Gastrocnemius medialis (tissue), 4 donors: Measurements from ENCODE around the gene SCNN1A. TPM values are rescaled to one million over a fixed set of nuclear protein-coding genes. Genes with fewer than 3 reads are reported as not detected.

Experiments used
- ATAC-seq, 2 donors: fragments of 150-250 bp; one replicate each; pipeline ENCODE4 v1.9.1; 2016
- DNase-seq, 2 donors: peaks; one replicate each; pipeline ENCODE4 v3.0.0-alpha.2; 2019
- H3K27ac ChIP-seq, 4 donors: fragments of 200-600 bp; sonication (generic); 1 replicate in 1 of 4; 2 replicates in 3 of 4; pipeline ENCODE4 v1.5.1; 2016 to 2018; ENCODE audit warnings: mild to moderate bottlenecking in 2 of 4, moderate library complexity in 1 of 4
- H3K27me3 ChIP-seq, 3 donors: fragments of 200-600 bp; sonication (generic) in 2 of 3; 1 replicate in 1 of 3; 2 replicates in 2 of 3; pipeline versions ENCODE4 v1.5.1 to v1.6.0; 2016 to 2019; ENCODE audit warnings: mild to moderate bottlenecking in 1 of 3, moderate library complexity in 1 of 3
- H3K36me3 ChIP-seq, 2 donors: fragments of 200-600 bp; sonication (generic) in 1 of 2; one replicate each; pipeline ENCODE4 v1.5.1; 2017 to 2018
- H3K4me1 ChIP-seq, 2 donors: fragments of 200-600 bp; sonication (generic) in 1 of 2; one replicate each; pipeline ENCODE4 v1.5.1; 2016 to 2017; ENCODE audit warnings: mild to moderate bottlenecking in 2 of 2
- H3K4me3 ChIP-seq, 4 donors: fragments of 200-600 bp; sonication (generic) in 3 of 4; 1 replicate in 1 of 4; 2 replicates in 3 of 4; pipeline ENCODE4 v1.5.1; 2016 to 2019; ENCODE audit warnings: mild to moderate bottlenecking in 2 of 4
- H3K9me3 ChIP-seq, 3 donors: fragments of 200-600 bp; sonication (generic) in 2 of 3; 1 replicate in 1 of 3; 2 replicates in 2 of 3; pipeline ENCODE4 v1.5.1; 2016 to 2019
- POLR2A ChIP-seq, 2 donors: fragments of 450-650 bp; IDR thresholded peaks; one replicate each; pipeline ENCODE4 v1.6.1; 2017; ENCODE audit warnings: antibody characterized with exemption in 2 of 2, mild to moderate bottlenecking in 2 of 2, moderate library complexity in 2 of 2
- in situ Hi-C, 4 donors: fragments of 200-750 bp; cut with MboI; loops; one replicate each; pipeline versions ENCODE4 v1.15.0 to v1.8.0; 2017; ENCODE audit warnings: low sequenced_read_pairs in 4 of 4
- intact Hi-C: fragments of 100-400 bp; cut with DNase I; formaldehyde crosslinking; loops from one replicate; pipeline ENCODE4 v1.15.1; 2023; ENCODE audit warnings: low total_unique reads
- total RNA-seq, 4 donors: library from RNA; depleted of rRNA; stranded (reverse); fragments of >200 nt; gene quantifications; one replicate each; pipeline versions ENCODE4 v1.1.0 to v1.2.3, GENCODE V29; 2016
- TF ChIP-seq, protein P1 (sequence below), 5 experiments: fragments of 450-650 bp in 3 of 5; fragments of 200-600 bp in 2 of 5; sonication (generic) in 2 of 5; IDR thresholded peaks in 4 of 5; conservative IDR thresholded peaks in 1 of 5; 1 replicate in 4 of 5; 2 replicates in 1 of 5; pipeline ENCODE4 v1.5.1; 2016 to 2019; ENCODE audit warnings: antibody characterized with exemption in 5 of 5, mild to moderate bottlenecking in 3 of 5, moderate library complexity in 3 of 5

SCNN1A gene
- total RNA-seq, 4 donors from 2014 or later, result 0.20 to 2.0 (median 0.38) TPM; not detected in 1

DNA sequence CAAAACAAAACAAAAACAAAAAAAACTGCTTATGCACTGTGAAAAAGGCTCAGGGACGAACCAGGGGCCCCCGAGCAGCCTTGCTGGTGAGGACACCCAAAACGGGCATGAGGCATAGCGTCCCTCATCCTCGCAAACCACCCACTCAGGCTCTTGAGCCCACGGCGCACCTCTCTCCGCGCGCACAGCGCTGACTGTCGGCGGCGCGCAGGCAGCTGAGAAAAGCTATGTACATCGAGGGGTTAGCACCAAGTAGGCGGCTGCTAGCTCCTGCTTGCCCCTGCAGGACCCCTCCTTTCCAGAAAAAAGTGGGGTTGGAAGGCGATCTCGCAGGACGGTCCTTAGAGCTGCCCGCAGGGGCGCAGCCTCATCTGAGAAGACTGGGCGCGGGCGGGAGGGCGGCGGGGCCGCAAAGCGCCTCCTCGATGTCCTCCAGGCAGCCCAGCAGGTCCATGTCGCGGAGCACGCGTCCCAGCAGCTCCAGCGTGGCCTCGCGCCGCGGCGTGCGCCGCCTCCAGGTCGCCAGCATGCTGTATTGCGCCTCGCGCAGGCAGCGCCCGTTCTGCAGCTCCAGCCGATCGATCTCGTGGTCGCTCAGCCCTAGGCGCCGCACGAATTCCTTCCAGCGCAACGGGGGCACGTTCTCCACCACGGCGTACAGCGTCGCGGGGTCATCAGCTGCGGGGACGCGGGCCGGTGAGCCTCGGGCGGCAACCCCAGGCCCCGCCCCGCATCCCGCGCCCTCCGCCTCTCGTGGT, 46.2 kb downstream of the SCNN1A start:
- peaks cover 0 to 69% of the 10 kb centered on the region in 2 donors for H3K36me3 ChIP-seq
- TF ChIP-seq, protein P1, sequence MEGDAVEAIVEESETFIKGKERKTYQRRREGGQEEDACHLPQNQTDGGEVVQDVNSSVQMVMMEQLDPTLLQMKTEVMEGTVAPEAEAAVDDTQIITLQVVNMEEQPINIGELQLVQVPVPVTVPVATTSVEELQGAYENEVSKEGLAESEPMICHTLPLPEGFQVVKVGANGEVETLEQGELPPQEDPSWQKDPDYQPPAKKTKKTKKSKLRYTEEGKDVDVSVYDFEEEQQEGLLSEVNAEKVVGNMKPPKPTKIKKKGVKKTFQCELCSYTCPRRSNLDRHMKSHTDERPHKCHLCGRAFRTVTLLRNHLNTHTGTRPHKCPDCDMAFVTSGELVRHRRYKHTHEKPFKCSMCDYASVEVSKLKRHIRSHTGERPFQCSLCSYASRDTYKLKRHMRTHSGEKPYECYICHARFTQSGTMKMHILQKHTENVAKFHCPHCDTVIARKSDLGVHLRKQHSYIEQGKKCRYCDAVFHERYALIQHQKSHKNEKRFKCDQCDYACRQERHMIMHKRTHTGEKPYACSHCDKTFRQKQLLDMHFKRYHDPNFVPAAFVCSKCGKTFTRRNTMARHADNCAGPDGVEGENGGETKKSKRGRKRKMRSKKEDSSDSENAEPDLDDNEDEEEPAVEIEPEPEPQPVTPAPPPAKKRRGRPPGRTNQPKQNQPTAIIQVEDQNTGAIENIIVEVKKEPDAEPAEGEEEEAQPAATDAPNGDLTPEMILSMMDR (IDR thresholded peaks at IDR 0.05 in 4 of 5, conservative IDR thresholded peaks at IDR 0.05 in 1 of 5), result no peak
- no peak for TF ChIP-seq POLR2A (IDR thresholded peaks at IDR 0.05)
- DNase-seq (peak in 1 of 2 donors; percentile 13), ATAC-seq (no peak)
- intact Hi-C loops, result no loop called here
- no peak overlapping the region for H3K4me3 ChIP-seq
- no peaks in the 10 kb centered on the region for H3K27me3 ChIP-seq
- peaks cover 39 to 44% of the 10 kb centered on the region in 2 donors for H3K4me1 ChIP-seq
- H3K9me3 ChIP-seq, result no peaks in the 10 kb centered on the region
- no peak overlapping the region for H3K27ac ChIP-seq
- in situ Hi-C loops, result loop anchor here in 2 of 4 donors (10.0 to 25.0 kb wide), 3 partner anchors 56 to 136 kb away; partner anchors contain the start of genes LTBR (in 1 of the 2), TAPBPL (in 1 of the 2) and VAMP1 (in 1 of the 2)

DNA sequence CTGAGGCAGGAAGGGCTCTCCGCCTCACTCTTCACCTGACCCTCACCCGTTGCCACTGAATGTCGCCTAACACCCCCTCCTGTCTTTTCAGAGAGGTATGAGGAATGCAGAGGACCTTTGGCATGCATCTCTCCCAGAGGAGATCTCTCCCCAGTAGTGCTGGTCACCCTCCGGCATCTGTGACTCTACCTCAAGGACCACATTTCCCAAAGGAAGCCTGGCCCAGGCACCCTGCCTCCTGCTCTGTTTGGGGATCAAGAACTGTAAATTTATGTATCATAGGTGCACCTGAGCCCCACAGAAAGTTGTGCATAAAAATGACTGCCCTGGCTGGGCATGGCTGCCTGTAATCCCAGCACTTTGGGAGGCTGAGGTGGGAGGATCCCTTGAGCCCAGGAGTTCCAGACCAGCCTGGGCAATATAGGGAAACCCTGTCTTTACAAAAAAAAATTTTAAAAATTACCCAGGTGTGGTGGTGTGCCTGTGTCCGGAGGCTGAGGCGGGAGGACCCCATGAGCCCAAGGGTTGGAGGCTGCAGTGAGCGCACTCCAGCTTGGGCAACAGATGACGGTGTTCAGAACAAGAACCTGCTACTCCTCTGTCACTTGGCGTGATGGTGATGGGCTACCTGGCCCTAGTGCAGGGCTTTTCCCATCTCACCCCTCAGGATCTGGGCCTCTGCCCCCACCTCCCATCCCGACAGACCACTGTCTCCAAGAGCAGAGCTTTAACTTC, 47.2 kb downstream of the SCNN1A start:
- Histone ChIP-seq H3K36me3 (peaks cover 0 to 60% of the 10 kb centered on the region in 2 donors), H3K27ac (peak overlapping the region; percentile 28 to 82 (median 66)), H3K27me3 (no peaks in the 10 kb centered on the region), H3K9me3 (no peaks in the 10 kb centered on the region), H3K4me1 (peaks cover 44 to 46% of the 10 kb centered on the region in 2 donors), H3K4me3 (no peak overlapping the region)
- TF ChIP-seq POLR2A (IDR thresholded peaks at IDR 0.05), result no peak
- TF ChIP-seq, protein P1 (IDR thresholded peaks at IDR 0.05 in 4 of 5, conservative IDR thresholded peaks at IDR 0.05 in 1 of 5), result no peak
- ATAC-seq, result no peak
- intact Hi-C loops (no loop called here), in situ Hi-C loops (loop anchor here in 2 of 4 donors (10.0 to 25.0 kb wide), 3 partner anchors 57 to 137 kb away; partner anchors contain the start of genes LTBR (in 1 of the 2), TAPBPL (in 1 of the 2) and VAMP1 (in 1 of the 2))
- peak in 1 of 2 donors; percentile 12 for DNase-seq

DNA sequence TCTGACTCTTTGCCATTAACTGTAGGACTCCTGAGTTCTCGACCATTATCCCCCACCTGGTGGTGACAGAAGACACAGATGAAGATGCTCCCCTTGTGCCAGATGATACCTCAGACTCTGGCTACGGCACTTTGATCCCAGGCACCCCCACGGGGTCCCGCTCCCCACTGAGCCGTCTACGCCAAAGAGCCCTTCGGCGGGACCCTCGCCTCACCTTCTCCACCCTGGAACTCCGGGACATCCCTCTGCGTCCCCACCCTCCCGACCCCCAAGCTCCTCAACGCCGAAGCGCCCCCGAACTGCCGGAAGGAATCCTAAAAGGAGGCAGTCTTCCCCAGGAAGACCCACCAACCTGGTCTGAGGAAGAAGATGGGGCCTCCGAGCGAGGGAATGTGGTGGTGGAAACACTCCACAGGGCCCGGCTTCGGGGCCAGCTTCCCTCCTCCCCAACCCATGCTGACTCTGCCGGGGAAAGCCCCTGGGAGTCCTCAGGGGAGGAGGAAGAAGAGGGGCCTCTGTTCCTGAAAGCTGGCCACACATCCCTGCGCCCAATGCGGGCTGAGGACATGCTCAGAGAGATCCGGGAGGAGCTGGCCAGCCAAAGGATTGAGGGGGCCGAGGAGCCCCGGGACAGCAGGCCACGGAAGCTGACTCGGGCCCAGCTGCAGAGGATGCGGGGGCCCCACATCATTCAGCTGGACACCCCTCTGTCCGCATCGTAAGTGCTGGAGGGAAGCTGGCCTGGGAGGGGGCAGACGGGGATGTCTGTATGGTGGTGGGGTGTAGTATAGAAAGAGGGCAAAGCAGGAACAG, 47.9 kb downstream of the SCNN1A start:
- peak overlapping the region; percentile 28 to 82 (median 66) for H3K27ac ChIP-seq
- H3K4me3 ChIP-seq, result no peak overlapping the region
- TF ChIP-seq POLR2A (IDR thresholded peaks at IDR 0.05), result no peak
- TF ChIP-seq, protein P1 (IDR thresholded peaks at IDR 0.05 in 4 of 5, conservative IDR thresholded peaks at IDR 0.05 in 1 of 5), result no peak
- H3K9me3 ChIP-seq, result no peaks in the 10 kb centered on the region
- peaks cover 51 to 53% of the 10 kb centered on the region in 2 donors for H3K4me1 ChIP-seq
- no peaks in the 10 kb centered on the region for H3K27me3 ChIP-seq
- H3K36me3 ChIP-seq, result peaks cover 0 to 52% of the 10 kb centered on the region in 2 donors
- no peak for ATAC-seq
- peak in 1 of 2 donors; percentile 29 for DNase-seq
- in situ Hi-C loops (loop anchor here in 2 of 4 donors (10.0 to 25.0 kb wide), 3 partner anchors 57 to 137 kb away; partner anchors contain the start of genes LTBR (in 1 of the 2), TAPBPL (in 1 of the 2) and VAMP1 (in 1 of the 2)), intact Hi-C loops (loop anchor here (2.0 kb wide), 1 partner anchor 137 kb away; no protein-coding TSS in a partner anchor)
